Mesenchymal stem cell (in vitro differentiated cells and primary cell): ENCODE results near the gene CCT5.

Source experiments
- DNase-seq: peaks from one replicate; pipeline ENCODE4 v3.0.0-alpha.2; 2013
- H2AFZ ChIP-seq: one replicate; pipeline ENCODE4 v1.6.1; 2013; ENCODE audit warnings: low read depth, mild to moderate bottlenecking, control low read depth, inconsistent platforms, low read length, moderate library complexity
- H2AK5ac ChIP-seq: 2 replicates; pipeline ENCODE4 v1.6.1; 2013; ENCODE audit warnings: low read length, moderate library complexity, mild to moderate bottlenecking, inconsistent platforms; ENCODE audit not compliant: severe bottlenecking
- H2BK120ac ChIP-seq: one replicate; pipeline ENCODE4 v1.6.1; 2013; ENCODE audit warnings: low read depth, mild to moderate bottlenecking, inconsistent platforms, low read length, moderate library complexity
- H2BK12ac ChIP-seq, 2 experiments: one replicate each; pipeline ENCODE4 v1.6.1; 2013; ENCODE audit warnings: inconsistent platforms in 2 of 2, low read length in 2 of 2, mild to moderate bottlenecking in 2 of 2, moderate library complexity in 2 of 2, control low read depth in 1 of 2
- H2BK15ac ChIP-seq: one replicate; pipeline ENCODE4 v1.6.1; 2013; ENCODE audit warnings: mild to moderate bottlenecking, low read depth, inconsistent platforms; ENCODE audit not compliant: poor library complexity, severe bottlenecking
- H2BK5ac ChIP-seq: 2 replicates; pipeline ENCODE4 v1.6.1; 2013; ENCODE audit warnings: low read depth, mild to moderate bottlenecking, low read length, control low read depth, inconsistent platforms; ENCODE audit not compliant: poor library complexity, severe bottlenecking
- H3K14ac ChIP-seq, 2 experiments: one replicate each; pipeline ENCODE4 v1.6.1; 2013; ENCODE audit warnings: inconsistent platforms in 2 of 2, low read length in 2 of 2, control low read depth in 1 of 2, mild to moderate bottlenecking in 1 of 2, moderate library complexity in 1 of 2
- H3K18ac ChIP-seq, 2 experiments: one replicate each; pipeline ENCODE4 v1.6.1; 2013; ENCODE audit warnings: inconsistent platforms in 2 of 2, low read length in 2 of 2, control low read depth in 1 of 2, low read depth in 1 of 2, mild to moderate bottlenecking in 1 of 2
- H3K23ac ChIP-seq, 2 experiments: one replicate each; pipeline ENCODE4 v1.6.1; 2013; ENCODE audit warnings: inconsistent platforms in 2 of 2, low read length in 2 of 2, mild to moderate bottlenecking in 2 of 2, moderate library complexity in 2 of 2, control low read depth in 1 of 2
- H3K27ac ChIP-seq: 2 replicates; pipeline ENCODE4 v1.5.1; 2013; ENCODE audit warnings: mild to moderate bottlenecking, moderate library complexity, low read length, control low read depth, inconsistent platforms; ENCODE audit not compliant: poor library complexity, severe bottlenecking
- H3K27me3 ChIP-seq, 2 experiments: 2 replicates each; pipeline versions ENCODE4 v1.6.1 to v1.7.0; 2013; ENCODE audit warnings: low read length in 2 of 2, mild to moderate bottlenecking in 2 of 2, moderate library complexity in 2 of 2, control low read depth in 1 of 2, inconsistent platforms in 1 of 2; ENCODE audit not compliant: control insufficient read depth in 1 of 2, insufficient read depth in 1 of 2
- H3K36me3 ChIP-seq, 2 experiments: 2 replicates each; pipeline versions ENCODE4 v1.6.1 to v1.7.0; 2013; ENCODE audit warnings: low read length in 2 of 2, control low read depth in 1 of 2, inconsistent platforms in 1 of 2, low read depth in 1 of 2, mild to moderate bottlenecking in 1 of 2; ENCODE audit not compliant: insufficient read depth in 2 of 2, control insufficient read depth in 1 of 2
- H3K4ac ChIP-seq, 2 experiments: one replicate each; pipeline ENCODE4 v1.6.1; 2013; ENCODE audit warnings: inconsistent platforms in 2 of 2, low read length in 2 of 2, mild to moderate bottlenecking in 2 of 2, moderate library complexity in 2 of 2, control low read depth in 1 of 2, low read depth in 1 of 2
- H3K4me1 ChIP-seq: 2 replicates; pipeline ENCODE4 v1.6.1; 2013; ENCODE audit warnings: low read depth, low read length, control low read depth; ENCODE audit not compliant: control insufficient read depth, insufficient read depth
- H3K4me2 ChIP-seq: 2 replicates; pipeline ENCODE4 v1.6.1; 2013; ENCODE audit warnings: low read length, mild to moderate bottlenecking, inconsistent platforms; ENCODE audit not compliant: poor library complexity, severe bottlenecking
- H3K4me3 ChIP-seq, 2 experiments: 2 replicates each; pipeline versions ENCODE4 v1.5.1 to v1.7.0; 2013; ENCODE audit warnings: low read length in 2 of 2, mild to moderate bottlenecking in 2 of 2, control low read depth in 1 of 2, low read depth in 1 of 2; ENCODE audit not compliant: insufficient read depth in 1 of 2
- H3K79me1 ChIP-seq: replicated peaks from 2 replicates; pipeline ENCODE4 v1.6.1; 2013; ENCODE audit warnings: mild to moderate bottlenecking, control low read depth, low read length, inconsistent platforms; ENCODE audit not compliant: poor library complexity, severe bottlenecking
- H3K9ac ChIP-seq: 2 replicates; pipeline ENCODE4 v1.7.0; 2013; ENCODE audit warnings: mild to moderate bottlenecking, low read length, moderate library complexity
- H3K9me3 ChIP-seq: 2 replicates; pipeline ENCODE4 v1.7.0; 2013; ENCODE audit warnings: mild to moderate bottlenecking, low read length; ENCODE audit not compliant: control insufficient read depth
- H4K8ac ChIP-seq: one replicate; pipeline ENCODE4 v1.6.1; 2013; ENCODE audit warnings: inconsistent platforms, mild to moderate bottlenecking, low read length, moderate library complexity
- H4K91ac ChIP-seq: one replicate; pipeline ENCODE4 v1.6.1; 2013; ENCODE audit warnings: mild to moderate bottlenecking, low read length, inconsistent platforms
- WGBS: methylation state at CpG from one replicate; pipeline ENCODE4 v1.1.7; 2013; ENCODE audit warnings: mixed read lengths; 5-methylcytosine and 5-hydroxymethylcytosine counted together

Gene CCT5

DNA sequence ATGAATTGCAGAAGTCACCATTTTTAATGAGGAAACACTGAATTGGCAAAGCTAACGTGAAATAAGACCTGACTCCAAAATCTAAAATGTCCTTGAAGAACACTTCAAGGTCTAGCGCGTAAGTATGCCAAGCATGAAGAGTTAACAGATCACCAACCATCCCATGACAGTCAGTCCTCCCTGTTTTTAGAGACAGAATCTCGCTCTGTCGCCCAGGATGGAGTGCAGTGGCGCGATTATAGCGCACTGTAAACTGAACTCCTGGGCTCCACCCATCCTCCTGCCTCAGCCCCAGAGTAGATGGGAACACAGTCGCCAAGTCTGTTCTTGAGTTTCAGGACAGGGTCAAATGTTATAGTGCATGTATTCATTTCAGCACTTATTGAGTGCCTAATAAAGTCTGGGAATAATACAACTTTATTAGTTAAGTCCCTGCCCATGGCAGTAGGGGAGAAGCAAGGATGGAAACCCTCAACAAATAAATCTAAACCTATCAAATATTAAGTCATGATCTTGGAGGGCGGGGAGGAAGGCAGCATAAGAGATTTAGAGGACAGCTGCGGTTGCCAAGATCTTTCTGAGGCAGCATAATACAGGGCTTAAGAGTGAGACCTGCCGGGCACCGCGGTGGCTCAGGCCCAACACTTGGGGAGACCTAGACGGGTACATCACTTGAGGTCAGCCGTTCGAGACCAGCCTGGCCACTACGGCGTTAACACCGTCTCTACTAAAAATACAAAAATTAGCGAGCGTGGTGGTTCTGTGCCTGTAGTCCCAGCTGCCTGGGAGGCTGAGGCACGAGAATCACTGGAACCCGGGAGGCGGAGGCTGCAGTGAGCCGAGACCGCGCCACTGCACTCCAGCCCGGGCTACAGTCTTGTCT is 1.5 kb upstream of the CCT5 start:
- no peak overlapping the region for H2AFZ ChIP-seq
- H3K14ac ChIP-seq: no peak overlapping the region
- H3K9me3 ChIP-seq: no peaks in the 10 kb centered on the region
- 89% methylated on average over 28 of the region's 29 CpGs for WGBS
- H2BK12ac ChIP-seq: peak overlapping the region in 1 of 2 experiments; percentile 32
- peak overlapping the region; percentile 29 for H2AK5ac ChIP-seq
- H4K8ac ChIP-seq: peak overlapping the region; percentile 61
- peaks cover 18% of the 10 kb centered on the region for H3K79me1 ChIP-seq
- H3K18ac ChIP-seq: peak overlapping the region in 1 of 2 experiments; percentile 48
- no peak overlapping the region for H2BK120ac ChIP-seq
- no peak overlapping the region for H2BK5ac ChIP-seq
- H2BK15ac ChIP-seq: no peak overlapping the region
- H3K4me1 ChIP-seq: peaks cover 18% of the 10 kb centered on the region
- peak overlapping the region; percentile 100 for H3K9ac ChIP-seq
- peak overlapping the region in 1 of 2 experiments; percentile 96 for H3K4me3 ChIP-seq
- no peaks in the 10 kb centered on the region for H3K27me3 ChIP-seq
- peaks cover 0 to 13% of the 10 kb centered on the region in 2 experiments for H3K36me3 ChIP-seq
- H4K91ac ChIP-seq: no peak overlapping the region
- peak overlapping the region; percentile 66 to 89 for H3K4ac ChIP-seq
- no peak for DNase-seq
- H3K4me2 ChIP-seq: peak overlapping the region; percentile 64
- H3K27ac ChIP-seq: peak overlapping the region; percentile 97
- H3K23ac ChIP-seq: no peak overlapping the region

DNA sequence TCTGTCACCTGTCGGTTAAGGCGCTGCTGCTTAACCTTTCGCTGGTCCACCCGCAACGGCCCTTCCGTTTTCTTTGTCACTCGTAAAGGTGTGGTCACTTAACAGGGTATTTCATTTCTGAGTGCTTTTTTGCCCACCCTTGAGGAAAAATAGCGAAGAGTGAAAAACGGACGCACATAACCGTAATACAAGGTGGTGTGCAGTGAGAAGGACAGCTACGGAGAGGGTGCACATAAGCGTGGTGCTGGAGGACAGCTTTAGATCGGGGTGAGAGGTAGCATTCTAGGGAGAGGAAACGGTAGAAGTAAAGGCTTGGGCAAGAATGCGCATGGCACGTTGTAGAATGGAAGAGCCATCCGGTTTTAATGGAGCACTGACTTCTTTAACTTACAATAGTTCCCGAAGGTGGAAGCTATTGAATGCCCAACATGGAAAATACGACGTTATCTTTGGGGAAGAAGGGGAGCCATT is 761 bp downstream of the CCT5 start:
- H3K36me3 ChIP-seq: peaks cover 2 to 35% of the 10 kb centered on the region in 2 experiments
- H3K4me3 ChIP-seq: peak overlapping the region; percentile 85 to 96
- no peak overlapping the region for H2AK5ac ChIP-seq
- H2BK12ac ChIP-seq: no peak overlapping the region
- no peaks in the 10 kb centered on the region for H3K27me3 ChIP-seq
- H2BK120ac ChIP-seq: peak overlapping the region; percentile 93
- H3K4me2 ChIP-seq: peak overlapping the region; percentile 64
- peak overlapping the region; percentile 100 for H3K9ac ChIP-seq
- no peak overlapping the region for H2AFZ ChIP-seq
- peak overlapping the region; percentile 67 to 86 for H3K23ac ChIP-seq
- peak; percentile 54 for DNase-seq
- no peak overlapping the region for H3K14ac ChIP-seq
- H4K91ac ChIP-seq: no peak overlapping the region
- H3K4ac ChIP-seq: peak overlapping the region; percentile 92 to 95
- under 1% methylated on average over 21 of the region's 21 CpGs for WGBS
- H2BK5ac ChIP-seq: no peak overlapping the region
- peak overlapping the region; percentile 74 to 89 for H3K18ac ChIP-seq
- no peak overlapping the region for H3K27ac ChIP-seq
- H3K79me1 ChIP-seq: peaks cover 17% of the 10 kb centered on the region
- no peak overlapping the region for H4K8ac ChIP-seq
- H3K9me3 ChIP-seq: no peaks in the 10 kb centered on the region
- peak overlapping the region; percentile 4 for H2BK15ac ChIP-seq
- peaks cover 13% of the 10 kb centered on the region for H3K4me1 ChIP-seq

DNA sequence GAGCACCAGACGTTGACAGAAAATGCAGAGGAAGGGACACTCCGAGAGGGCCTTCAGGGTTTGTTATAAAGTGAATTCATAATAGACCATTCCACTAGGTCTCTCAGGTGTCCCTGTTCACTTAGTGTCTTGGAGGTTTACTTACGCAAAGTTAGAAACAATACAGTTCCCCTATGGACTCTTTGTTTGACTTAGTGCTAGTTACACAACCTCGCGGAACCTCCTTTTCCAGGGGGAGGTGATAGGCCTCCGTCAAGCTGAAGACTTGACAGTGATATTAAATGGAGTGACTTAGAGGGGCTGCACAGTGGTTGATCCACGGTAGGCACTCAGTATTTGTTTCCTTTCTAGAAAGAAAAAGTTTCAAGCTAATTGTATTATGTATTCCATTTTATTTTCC is 1.3 kb downstream of the CCT5 start:
- peaks cover 6 to 41% of the 10 kb centered on the region in 2 experiments for H3K36me3 ChIP-seq
- H2BK12ac ChIP-seq: no peak overlapping the region
- H3K4me3 ChIP-seq: peak overlapping the region in 1 of 2 experiments; percentile 96
- no peaks in the 10 kb centered on the region for H3K9me3 ChIP-seq
- no peak overlapping the region for H3K14ac ChIP-seq
- no peak overlapping the region for H3K18ac ChIP-seq
- no peak for DNase-seq
- H2BK5ac ChIP-seq: no peak overlapping the region
- H2BK15ac ChIP-seq: no peak overlapping the region
- peak overlapping the region; percentile 64 for H3K4me2 ChIP-seq
- H3K4me1 ChIP-seq: peaks cover 13% of the 10 kb centered on the region
- no peak overlapping the region for H3K27ac ChIP-seq
- no peak overlapping the region for H2AFZ ChIP-seq
- no peaks in the 10 kb centered on the region for H3K27me3 ChIP-seq
- H3K23ac ChIP-seq: peak overlapping the region in 1 of 2 experiments; percentile 39
- no peak overlapping the region for H4K8ac ChIP-seq
- H3K79me1 ChIP-seq: peaks cover 16% of the 10 kb centered on the region
- H3K9ac ChIP-seq: peak overlapping the region; percentile 100
- WGBS: 44% methylated on average over 6 of the region's 7 CpGs
- H4K91ac ChIP-seq: no peak overlapping the region
- H2BK120ac ChIP-seq: no peak overlapping the region
- no peak overlapping the region for H2AK5ac ChIP-seq
- no peak overlapping the region for H3K4ac ChIP-seq

DNA sequence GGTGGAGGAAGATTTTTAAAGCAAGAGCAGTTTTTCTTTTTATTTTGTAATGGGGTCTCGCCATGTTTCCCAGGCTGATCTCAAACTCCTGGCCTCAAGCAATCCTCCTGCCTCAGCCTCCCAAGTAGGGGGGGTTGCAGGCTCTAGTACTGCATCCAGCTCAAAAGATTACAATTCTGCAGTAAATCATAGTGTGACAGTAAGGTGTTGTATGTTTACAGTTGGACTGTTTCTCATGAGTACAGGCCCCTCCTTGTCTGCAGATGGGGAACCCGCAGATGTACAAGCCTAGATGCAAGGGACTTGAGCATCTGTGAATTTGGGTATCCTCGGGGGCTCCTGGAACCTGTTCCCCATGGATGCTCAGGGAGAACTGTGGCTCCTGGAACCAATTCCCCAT is 3.3 kb downstream of the CCT5 start:
- WGBS: 94% methylated on average over 2 of the region's 3 CpGs
- H3K4me2 ChIP-seq: no peak overlapping the region
- no peak overlapping the region for H2AFZ ChIP-seq
- no peak overlapping the region for H3K14ac ChIP-seq
- no peak overlapping the region for H2BK15ac ChIP-seq
- no peak overlapping the region for H3K18ac ChIP-seq
- H3K4ac ChIP-seq: no peak overlapping the region
- H3K23ac ChIP-seq: no peak overlapping the region
- no peak overlapping the region for H4K91ac ChIP-seq
- no peak overlapping the region for H3K27ac ChIP-seq
- no peak overlapping the region for H2BK120ac ChIP-seq
- DNase-seq: no peak
- H3K9me3 ChIP-seq: no peaks in the 10 kb centered on the region
- H2BK5ac ChIP-seq: no peak overlapping the region
- no peak overlapping the region for H3K9ac ChIP-seq
- no peak overlapping the region for H3K4me3 ChIP-seq
- no peak overlapping the region for H4K8ac ChIP-seq
- H3K27me3 ChIP-seq: no peaks in the 10 kb centered on the region
- H2AK5ac ChIP-seq: no peak overlapping the region
- peaks cover 12% of the 10 kb centered on the region for H3K79me1 ChIP-seq
- H2BK12ac ChIP-seq: no peak overlapping the region
- peaks cover 12% of the 10 kb centered on the region for H3K4me1 ChIP-seq
- H3K36me3 ChIP-seq: peaks cover 17 to 61% of the 10 kb centered on the region in 2 experiments
